K562 (cell line): ENCODE data around the gene PHACTR2. TPM values are rescaled to one million over a fixed set of nuclear protein-coding genes. Genes with fewer than 3 reads are reported as not detected.

Source experiments
- AFF4 ChIP-seq: sonication (generic); formaldehyde crosslinking; IDR thresholded peaks from 2 replicates; pipeline ENCODE4 v1.8.0; 2023; ENCODE audit warnings: mild to moderate bottlenecking, missing genetic modification reagents
- CBFB ChIP-seq: sonication (generic); formaldehyde crosslinking; IDR thresholded peaks from 2 replicates; pipeline ENCODE4 v1.4.0; 2020; ENCODE audit warnings: mild to moderate bottlenecking, missing genetic modification reagents
- CBX8 ChIP-seq: fragments of 200-600 bp; sonication (generic); IDR thresholded peaks from 2 replicates; pipeline ENCODE4 v1.6.1; 2012; ENCODE audit warnings: borderline replicate concordance, mixed run types, low read depth, mild to moderate bottlenecking, moderate library complexity, mixed read lengths, low read length, control low read depth, inconsistent platforms; ENCODE audit not compliant: poor library complexity, severe bottlenecking; ENCODE audit errors: extremely low read depth
- CHAMP1 ChIP-seq: fragments of 450-650 bp; IDR thresholded peaks from 2 replicates; pipeline ENCODE4 v1.6.1; 2016; ENCODE audit warnings: mild to moderate bottlenecking
- GATAD2A ChIP-seq: fragments of 450-650 bp; IDR thresholded peaks from 2 replicates; pipeline ENCODE4 v1.6.1; 2017
- GMEB1 ChIP-seq: fragments of 250-450 bp; sonication (Bioruptor Pico); IDR thresholded peaks from 2 replicates; pipeline ENCODE4 v1.4.0; 2020; ENCODE audit warnings: mild to moderate bottlenecking
- PHF20 ChIP-seq: fragments of 450-650 bp; IDR thresholded peaks from 2 replicates; pipeline ENCODE4 v1.6.1; 2018; ENCODE audit not compliant: partially characterized antibody
- PRPF4 ChIP-seq: fragments of 200-400 bp; formaldehyde crosslinking; IDR thresholded peaks from one replicate; pipeline ENCODE4 v1.6.1; 2017; ENCODE audit warnings: low read length, low read depth, mild to moderate bottlenecking; ENCODE audit not compliant: insufficient read depth, poor library complexity, severe bottlenecking
- RAD51 ChIP-seq: fragments of 450-650 bp; IDR thresholded peaks from 2 replicates; pipeline ENCODE4 v1.7.1; 2016; ENCODE audit warnings: low read depth, mild to moderate bottlenecking, borderline replicate concordance
- YY1 ChIP-seq, 3 experiments: IDR thresholded peaks; 2 replicates each; pipeline ENCODE4 v1.6.1; 2011; ENCODE audit warnings: low read length in 2 of 3, mild to moderate bottlenecking in 2 of 3, moderate library complexity in 2 of 3, borderline replicate concordance in 1 of 3, control low read depth in 1 of 3, low read depth in 1 of 3; ENCODE audit not compliant: insufficient read depth in 3 of 3, insufficient replicate concordance in 2 of 3, control insufficient read depth in 1 of 3, insufficient read length in 1 of 3; ENCODE audit errors: extremely low read depth in 1 of 3
- ZBTB11 ChIP-seq, 3 experiments: fragments of 200-800 bp in 1 of 3; fragments of 250-450 bp in 1 of 3; fragments of 450-650 bp in 1 of 3; sonication (Bioruptor Pico) in 1 of 3; sonication (Bioruptor generic) in 1 of 3; formaldehyde crosslinking in 1 of 3; IDR thresholded peaks; 2 replicates each; pipeline versions ENCODE4 v1.6.1 to v1.8.0; 2016 to 2022; ENCODE audit warnings: mild to moderate bottlenecking in 2 of 3, missing genetic modification characterization in 2 of 3, missing compliant biosample characterization in 1 of 3, moderate library complexity in 1 of 3
- ZNF282 ChIP-seq: sonication (generic); formaldehyde crosslinking; IDR thresholded peaks from 2 replicates; pipeline ENCODE4 v1.8.1; 2023; ENCODE audit warnings: missing genetic modification reagents
- polyA plus RNA-seq, 8 experiments: library from polyadenylated mRNA; depleted of rRNA in 4 of 8; stranded (reverse) in 5 of 8; unstranded in 3 of 8; fragments of >200 nt; fragmentation: Nextera tagmentation in 2 of 8; fragmentation: Illumina TruSeq in 1 of 8; extraction: Ambion mirVana in 2 of 8; extraction: Trizol in 1 of 8; gene quantifications; 2 replicates each; pipeline versions ENCODE4 v1.2.1 to v1.2.3, GENCODE V29; 2011 to 2014; ENCODE audit warnings: inconsistent platforms in 1 of 8, missing spikeins in 1 of 8
- total RNA-seq, 7 experiments: library from RNA; depleted of rRNA in 6 of 7; stranded (reverse); fragments of >200 nt in 6 of 7; fragmentation: Illumina TruSeq in 2 of 7; extraction: Trizol in 2 of 7; gene quantifications; 2 replicates each; pipeline versions ENCODE4 v1.2.1 to v1.2.3, GENCODE V29; 2011 to 2021; ENCODE audit warnings: low replicate concordance in 1 of 7

PHACTR2 gene
- total and polyA plus RNA-seq, 9 of the 15 experiments (the other 6 are each of a cell fraction or from before 2014, with no cell fraction given): 5.3 to 52.5 (median 22.9) TPM

- TF ChIP-seq CHAMP1: peak; percentile 27; the same call in 1 of the 2 replicates
- TF ChIP-seq PRPF4: no peak
- TF ChIP-seq CBX8: no peak
- TF ChIP-seq PHF20: no peak
- peak; percentile 80 for TF ChIP-seq RAD51
- TF ChIP-seq AFF4 (CRISPR knock-in tag): no peak
- TF ChIP-seq ZNF282 (CRISPR knock-in tag): no peak
- peak in 1 of 3 experiments; percentile 58 for TF ChIP-seq YY1 (IDR thresholded peaks at IDR 0.05; ENCODE audit: borderline replicate concordance in 1 of 3, control insufficient read depth in 1 of 3, extremely low read depth in 1 of 3, insufficient read depth in 3 of 3, insufficient read length in 1 of 3, insufficient replicate concordance in 2 of 3, low read depth in 1 of 3, low read length in 2 of 3)
- TF ChIP-seq ZBTB11 (CRISPR knock-in tag; IDR thresholded peaks at IDR 0.05): peak in 1 of 3 experiments; percentile 6; a peak in 1 of 6 replicates
- 0 out of 2 replicates have a peak, but pooled peaks have one; percentile 37 for TF ChIP-seq GATAD2A
- TF ChIP-seq GMEB1 (CRISPR knock-in tag): 0 out of 2 replicates have a peak, but pooled peaks have one; percentile 8
- no peak for TF ChIP-seq CBFB (CRISPR knock-in tag)
Measured at GRCh38 chr6:143803769-143804568, 126.2 kb downstream of the PHACTR2 start (continued).
